Suprapubic skin (tissue), 3 donors: ENCODE results near the gene PTPRD.

Experiments
- POLR2A ChIP-seq, 2 donors: fragments of 450-650 bp; IDR thresholded peaks; one replicate each; pipeline ENCODE4 v1.6.1; 2017; ENCODE audit warnings: antibody characterized with exemption in 2 of 2, mild to moderate bottlenecking in 2 of 2, moderate library complexity in 2 of 2
- TF ChIP-seq, protein P1 (sequence below), 2 donors: fragments of 200-600 bp in 1 of 2; fragments of 450-650 bp in 1 of 2; sonication (generic) in 1 of 2; IDR thresholded peaks; one replicate each; pipeline ENCODE4 v1.5.1; 2016 to 2019; ENCODE audit warnings: antibody characterized with exemption in 2 of 2, mild to moderate bottlenecking in 1 of 2, moderate library complexity in 1 of 2

GRCh38 chr9:9002826-9003583 is 1609.8 kb downstream of the PTPRD start:
- TF ChIP-seq POLR2A (IDR thresholded peaks at IDR 0.05) = no peak
- TF ChIP-seq, protein P1, sequence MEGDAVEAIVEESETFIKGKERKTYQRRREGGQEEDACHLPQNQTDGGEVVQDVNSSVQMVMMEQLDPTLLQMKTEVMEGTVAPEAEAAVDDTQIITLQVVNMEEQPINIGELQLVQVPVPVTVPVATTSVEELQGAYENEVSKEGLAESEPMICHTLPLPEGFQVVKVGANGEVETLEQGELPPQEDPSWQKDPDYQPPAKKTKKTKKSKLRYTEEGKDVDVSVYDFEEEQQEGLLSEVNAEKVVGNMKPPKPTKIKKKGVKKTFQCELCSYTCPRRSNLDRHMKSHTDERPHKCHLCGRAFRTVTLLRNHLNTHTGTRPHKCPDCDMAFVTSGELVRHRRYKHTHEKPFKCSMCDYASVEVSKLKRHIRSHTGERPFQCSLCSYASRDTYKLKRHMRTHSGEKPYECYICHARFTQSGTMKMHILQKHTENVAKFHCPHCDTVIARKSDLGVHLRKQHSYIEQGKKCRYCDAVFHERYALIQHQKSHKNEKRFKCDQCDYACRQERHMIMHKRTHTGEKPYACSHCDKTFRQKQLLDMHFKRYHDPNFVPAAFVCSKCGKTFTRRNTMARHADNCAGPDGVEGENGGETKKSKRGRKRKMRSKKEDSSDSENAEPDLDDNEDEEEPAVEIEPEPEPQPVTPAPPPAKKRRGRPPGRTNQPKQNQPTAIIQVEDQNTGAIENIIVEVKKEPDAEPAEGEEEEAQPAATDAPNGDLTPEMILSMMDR (IDR thresholded peaks at IDR 0.05) = no peak
